GM23338 (cell line): ENCODE measurements around the gene C5AR1. TPM values are rescaled to one million over a fixed set of nuclear protein-coding genes. Genes with fewer than 3 reads are reported as not detected.
"Not testable (repeated sequence)": the region's sequence is repeated elsewhere in the genome, so short reads cannot be mapped to it uniquely, and the experiment has no call there.

Source experiments
- ATAC-seq: fragments of 200-7000 bp; cut with Tn5 transposase; 3 replicates; pipeline ENCODE4 v1.9.1; 2020
- DNase-seq: peaks from one replicate; pipeline ENCODE4 v3.0.0-alpha.2; 2015; ENCODE audit warnings: low spot score
- H2AFZ ChIP-seq: fragments of 200-600 bp; sonication (generic); 2 replicates; pipeline ENCODE4 v1.8.0; 2016; ENCODE audit warnings: antibody characterized with exemption, mild to moderate bottlenecking, moderate library complexity
- H3F3A ChIP-seq: fragments of 200-600 bp; sonication (generic); replicated peaks from 2 replicates; pipeline ENCODE4 v1.8.0; 2017; ENCODE audit warnings: antibody characterized with exemption, mixed run types, low read depth
- H3K27ac ChIP-seq: fragments of 200-600 bp; sonication (generic); 2 replicates; pipeline ENCODE4 v1.6.1; 2016; ENCODE audit warnings: low read depth
- H3K27me3 ChIP-seq: fragments of 200-600 bp; sonication (generic); 2 replicates; pipeline ENCODE4 v1.8.0; 2016; ENCODE audit warnings: mild to moderate bottlenecking, mixed run types, moderate library complexity; ENCODE audit not compliant: insufficient read depth
- H3K36me3 ChIP-seq: fragments of 200-600 bp; sonication (generic); 2 replicates; pipeline ENCODE4 v1.8.0; 2016; ENCODE audit warnings: mild to moderate bottlenecking; ENCODE audit not compliant: insufficient read depth
- H3K4me1 ChIP-seq: fragments of 200-600 bp; sonication (generic); 2 replicates; pipeline ENCODE4 v1.8.0; 2016; ENCODE audit warnings: mild to moderate bottlenecking, moderate library complexity; ENCODE audit not compliant: insufficient read depth
- H3K4me2 ChIP-seq: fragments of 200-600 bp; sonication (generic); 2 replicates; pipeline ENCODE4 v1.7.1; 2017; ENCODE audit warnings: mixed run types
- H3K4me3 ChIP-seq: fragments of 200-600 bp; sonication (generic); 2 replicates; pipeline ENCODE4 v1.6.1; 2016; ENCODE audit warnings: mixed run types
- H3K79me2 ChIP-seq: fragments of 200-600 bp; sonication (generic); replicated peaks from 2 replicates; pipeline ENCODE4 v1.8.0; 2017; ENCODE audit warnings: mild to moderate bottlenecking; ENCODE audit not compliant: insufficient read depth
- H3K9me2 ChIP-seq: fragments of 200-600 bp; sonication (generic); 2 replicates; pipeline ENCODE4 v1.8.0; 2017; ENCODE audit not compliant: insufficient read depth
- H4K20me1 ChIP-seq: fragments of 200-600 bp; sonication (generic); replicated peaks from 2 replicates; pipeline ENCODE4 v1.8.0; 2017; ENCODE audit warnings: mild to moderate bottlenecking; ENCODE audit not compliant: insufficient read depth
- H3K27ac Mint-ChIP-seq: 2 replicates; pipeline ENCODE4 v1.8.0; 2020; ENCODE audit warnings: inconsistent platforms, mild to moderate bottlenecking, moderate library complexity, mixed read lengths
- H3K27me3 Mint-ChIP-seq: 3 replicates; pipeline ENCODE4 v1.8.0; 2022; ENCODE audit warnings: low read depth, mild to moderate bottlenecking, moderate library complexity, mixed read lengths, inconsistent platforms; ENCODE audit not compliant: insufficient read depth, poor library complexity
- H3K36me3 Mint-ChIP-seq: 3 replicates; pipeline ENCODE4 v1.8.0; 2021; ENCODE audit warnings: low read depth, mild to moderate bottlenecking, inconsistent platforms, moderate library complexity, mixed read lengths
- H3K4me1 Mint-ChIP-seq: 3 replicates; pipeline ENCODE4 v1.8.0; 2020; ENCODE audit warnings: mild to moderate bottlenecking, inconsistent platforms, mixed read lengths
- H3K4me3 Mint-ChIP-seq: 3 replicates; pipeline ENCODE4 v1.8.0; 2021; ENCODE audit warnings: moderate library complexity, mild to moderate bottlenecking, inconsistent platforms, mixed read lengths
- H3K9me3 Mint-ChIP-seq: 3 replicates; pipeline ENCODE4 v1.8.0; 2020; ENCODE audit warnings: moderate library complexity, mild to moderate bottlenecking, inconsistent platforms, mixed read lengths
- EZH2phosphoT487 ChIP-seq: fragments of 200-600 bp; sonication (generic); IDR thresholded peaks from one replicate; pipeline ENCODE4 v1.8.1; 2018; ENCODE audit warnings: antibody characterized with exemption; ENCODE audit not compliant: unreplicated experiment
- NANOG ChIP-seq: IDR thresholded peaks from 2 replicates; pipeline ENCODE4 v1.6.1; 2016; ENCODE audit warnings: antibody characterized with exemption, borderline replicate concordance
- POLR2AphosphoS5 ChIP-seq: IDR thresholded peaks from 2 replicates; pipeline ENCODE4 v1.6.1; 2016; ENCODE audit warnings: antibody characterized with exemption, low read depth
- STAT1 ChIP-seq: IDR thresholded peaks from one replicate; pipeline ENCODE4 v1.6.1; 2016; ENCODE audit warnings: antibody characterized with exemption; ENCODE audit not compliant: unreplicated experiment
- polyA plus RNA-seq: library from polyadenylated mRNA; unstranded; fragments of >200 nt; fragmentation: Nextera tagmentation; extraction: Ambion mirVana; gene quantifications from 2 replicates; pipeline ENCODE4 v1.2.1, GENCODE V29; 2016
- total RNA-seq: library from RNA; depleted of rRNA; stranded (reverse); fragments of >200 nt; shearing (Covaris generic); gene quantifications from 2 replicates; pipeline ENCODE4 v1.2.3, GENCODE V29; 2014
- TF ChIP-seq, protein P1 (sequence below): IDR thresholded peaks from one replicate; pipeline ENCODE4 v1.6.1; 2018; ENCODE audit warnings: antibody characterized with exemption; ENCODE audit not compliant: unreplicated experiment
- TF ChIP-seq, protein P2 (sequence below), 2 experiments: fragments of 200-600 bp in 1 of 2; sonication (generic) in 1 of 2; conservative IDR thresholded peaks; 2 replicates each; pipeline versions ENCODE4 v1.5.1 to v1.6.1; 2016 to 2017; ENCODE audit warnings: antibody characterized with exemption in 2 of 2, low read depth in 2 of 2, mild to moderate bottlenecking in 2 of 2, moderate library complexity in 1 of 2

C5AR1 gene
- total and polyA plus RNA-seq, 2 experiments from 2014 or later = 0.08 TPM; not detected in 1

DNA sequence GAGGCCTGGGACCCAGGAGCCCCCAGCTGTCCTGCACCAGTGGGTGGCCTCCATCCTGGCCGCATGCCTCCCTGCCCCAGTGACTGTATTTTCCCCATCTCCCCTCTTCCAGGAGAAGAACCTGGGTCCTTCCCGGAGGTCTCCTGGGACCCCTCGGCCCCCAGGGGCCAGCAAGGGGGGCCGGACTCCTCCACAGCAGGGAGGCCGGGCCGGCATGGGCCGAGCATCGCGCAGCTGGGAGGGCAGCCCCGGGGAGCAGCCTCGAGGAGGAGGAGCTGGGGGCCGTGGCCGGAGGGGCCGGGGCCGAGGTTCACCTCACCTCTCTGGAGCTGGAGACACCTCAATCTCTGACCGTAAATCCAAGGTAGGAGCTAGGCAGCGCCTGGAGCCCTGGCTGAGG, 49.2 kb upstream of the C5AR1 start (continued):
- TF ChIP-seq, protein P1, sequence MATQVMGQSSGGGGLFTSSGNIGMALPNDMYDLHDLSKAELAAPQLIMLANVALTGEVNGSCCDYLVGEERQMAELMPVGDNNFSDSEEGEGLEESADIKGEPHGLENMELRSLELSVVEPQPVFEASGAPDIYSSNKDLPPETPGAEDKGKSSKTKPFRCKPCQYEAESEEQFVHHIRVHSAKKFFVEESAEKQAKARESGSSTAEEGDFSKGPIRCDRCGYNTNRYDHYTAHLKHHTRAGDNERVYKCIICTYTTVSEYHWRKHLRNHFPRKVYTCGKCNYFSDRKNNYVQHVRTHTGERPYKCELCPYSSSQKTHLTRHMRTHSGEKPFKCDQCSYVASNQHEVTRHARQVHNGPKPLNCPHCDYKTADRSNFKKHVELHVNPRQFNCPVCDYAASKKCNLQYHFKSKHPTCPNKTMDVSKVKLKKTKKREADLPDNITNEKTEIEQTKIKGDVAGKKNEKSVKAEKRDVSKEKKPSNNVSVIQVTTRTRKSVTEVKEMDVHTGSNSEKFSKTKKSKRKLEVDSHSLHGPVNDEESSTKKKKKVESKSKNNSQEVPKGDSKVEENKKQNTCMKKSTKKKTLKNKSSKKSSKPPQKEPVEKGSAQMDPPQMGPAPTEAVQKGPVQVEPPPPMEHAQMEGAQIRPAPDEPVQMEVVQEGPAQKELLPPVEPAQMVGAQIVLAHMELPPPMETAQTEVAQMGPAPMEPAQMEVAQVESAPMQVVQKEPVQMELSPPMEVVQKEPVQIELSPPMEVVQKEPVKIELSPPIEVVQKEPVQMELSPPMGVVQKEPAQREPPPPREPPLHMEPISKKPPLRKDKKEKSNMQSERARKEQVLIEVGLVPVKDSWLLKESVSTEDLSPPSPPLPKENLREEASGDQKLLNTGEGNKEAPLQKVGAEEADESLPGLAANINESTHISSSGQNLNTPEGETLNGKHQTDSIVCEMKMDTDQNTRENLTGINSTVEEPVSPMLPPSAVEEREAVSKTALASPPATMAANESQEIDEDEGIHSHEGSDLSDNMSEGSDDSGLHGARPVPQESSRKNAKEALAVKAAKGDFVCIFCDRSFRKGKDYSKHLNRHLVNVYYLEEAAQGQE = no peak
- no peak for TF ChIP-seq NANOG
- TF ChIP-seq STAT1 = no peak

DNA sequence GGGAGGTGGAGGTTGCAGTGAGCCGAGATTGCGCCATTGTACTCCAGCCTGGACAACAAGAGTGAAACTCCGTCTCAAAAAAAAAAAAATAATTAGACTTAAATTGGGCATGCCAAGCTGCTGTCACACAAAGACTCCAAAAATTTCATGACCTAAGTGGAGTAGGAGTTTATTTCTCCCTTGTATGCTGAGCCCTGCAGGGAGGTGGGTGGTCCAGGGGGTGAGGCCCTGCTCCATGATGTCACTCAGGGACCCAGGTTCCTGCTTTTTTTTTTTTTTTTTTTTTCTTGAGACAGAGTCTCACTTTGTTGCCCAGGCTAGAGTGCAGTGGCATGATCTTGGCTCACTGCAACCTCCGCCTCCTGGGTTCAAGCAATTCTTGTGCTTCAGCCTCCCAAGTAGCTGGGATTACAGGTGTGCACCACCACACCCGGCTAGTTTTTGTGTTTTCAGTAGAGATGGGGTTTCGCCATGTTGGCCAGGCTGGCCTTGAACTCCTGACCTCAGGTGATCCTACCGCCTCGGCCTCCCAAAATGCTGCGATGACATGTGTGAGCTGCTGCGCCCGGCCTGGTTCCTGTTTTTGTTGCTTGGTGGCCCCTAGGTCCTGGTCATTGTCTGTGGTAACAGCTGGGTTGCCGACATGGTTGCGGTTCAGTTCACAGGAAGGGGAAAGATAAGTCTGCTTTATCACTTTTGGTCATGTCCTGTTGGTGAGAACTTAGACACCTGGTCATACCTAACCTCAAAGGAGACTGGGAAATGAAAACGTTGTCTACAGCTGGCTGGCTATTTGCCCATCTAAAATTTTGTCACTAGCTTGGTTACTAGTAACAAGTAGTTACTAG, 47.5 kb upstream of the C5AR1 start:
- not testable (repeated sequence) for H3K27me3 ChIP-seq, H3K9me2 ChIP-seq, DNase-seq, H3K27ac ChIP-seq, H3K4me1 ChIP-seq, H2AFZ ChIP-seq, H4K20me1 ChIP-seq, ATAC-seq, H3K4me3 Mint-ChIP-seq, H3K27ac Mint-ChIP-seq, H3K4me3 ChIP-seq, H3K36me3 ChIP-seq, H3K4me2 ChIP-seq, H3K9me3 Mint-ChIP-seq
- Mint-ChIP-seq H3K36me3 (peaks cover 74% of the 10 kb centered on the region), H3K4me1 (peaks cover 16% of the 10 kb centered on the region), H3K27me3 (peaks cover 14% of the 10 kb centered on the region)
- H3K79me2 ChIP-seq = peaks cover 15% of the 10 kb centered on the region
- peaks cover 17% of the 10 kb centered on the region; the same call in 1 of the 2 replicates for H3F3A ChIP-seq

DNA sequence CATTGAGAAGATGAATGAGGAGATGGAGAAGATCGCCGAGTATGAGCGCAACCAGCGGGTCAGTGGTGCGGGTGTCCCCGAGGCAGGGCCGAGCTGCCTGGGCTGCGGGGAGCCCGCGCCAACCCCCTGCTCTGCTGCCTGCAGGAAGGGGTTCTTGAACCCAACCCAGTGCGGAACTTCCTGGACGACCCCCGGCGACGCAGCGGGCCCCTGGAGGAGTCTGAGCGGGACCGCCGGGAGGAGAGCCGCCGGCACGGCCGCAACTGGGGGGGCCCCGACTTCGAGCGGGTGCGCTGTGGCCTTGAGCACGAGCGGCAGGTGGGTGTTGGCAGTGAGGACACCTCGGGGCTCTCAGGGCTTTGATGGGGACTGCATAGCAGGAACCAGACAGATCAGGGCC, 45.0 kb upstream of the C5AR1 start:
- Histone ChIP-seq H4K20me1 (peaks cover 3% of the 10 kb centered on the region), H3K27ac (no peak overlapping the region), H3K4me3 (no peak overlapping the region), H3K4me2 (no peak overlapping the region), H3K4me1 (no peaks in the 10 kb centered on the region), H3K36me3 (peaks cover 4% of the 10 kb centered on the region), H2AFZ (no peak overlapping the region), H3F3A (0 out of 2 replicates have a peak, but pooled peaks cover 8% of the 10 kb centered on the region), H3K9me2 (no peaks in the 10 kb centered on the region), H3K79me2 (no peaks in the 10 kb centered on the region), H3K27me3 (no peaks in the 10 kb centered on the region)
- no peak for DNase-seq
- Mint-ChIP-seq H3K27me3 (peaks cover 13% of the 10 kb centered on the region), H3K36me3 (peaks cover 68% of the 10 kb centered on the region), H3K4me3 (no peak overlapping the region), H3K4me1 (no peaks in the 10 kb centered on the region; the same call in 2 of the 3 replicates), H3K9me3 (no peaks in the 10 kb centered on the region; the same call in 2 of the 3 replicates), H3K27ac (no peak overlapping the region)
- no peak for ATAC-seq
- TF ChIP-seq POLR2AphosphoS5 (no peak), EZH2phosphoT487 (no peak)
- TF ChIP-seq, protein P2, sequence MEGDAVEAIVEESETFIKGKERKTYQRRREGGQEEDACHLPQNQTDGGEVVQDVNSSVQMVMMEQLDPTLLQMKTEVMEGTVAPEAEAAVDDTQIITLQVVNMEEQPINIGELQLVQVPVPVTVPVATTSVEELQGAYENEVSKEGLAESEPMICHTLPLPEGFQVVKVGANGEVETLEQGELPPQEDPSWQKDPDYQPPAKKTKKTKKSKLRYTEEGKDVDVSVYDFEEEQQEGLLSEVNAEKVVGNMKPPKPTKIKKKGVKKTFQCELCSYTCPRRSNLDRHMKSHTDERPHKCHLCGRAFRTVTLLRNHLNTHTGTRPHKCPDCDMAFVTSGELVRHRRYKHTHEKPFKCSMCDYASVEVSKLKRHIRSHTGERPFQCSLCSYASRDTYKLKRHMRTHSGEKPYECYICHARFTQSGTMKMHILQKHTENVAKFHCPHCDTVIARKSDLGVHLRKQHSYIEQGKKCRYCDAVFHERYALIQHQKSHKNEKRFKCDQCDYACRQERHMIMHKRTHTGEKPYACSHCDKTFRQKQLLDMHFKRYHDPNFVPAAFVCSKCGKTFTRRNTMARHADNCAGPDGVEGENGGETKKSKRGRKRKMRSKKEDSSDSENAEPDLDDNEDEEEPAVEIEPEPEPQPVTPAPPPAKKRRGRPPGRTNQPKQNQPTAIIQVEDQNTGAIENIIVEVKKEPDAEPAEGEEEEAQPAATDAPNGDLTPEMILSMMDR (conservative IDR thresholded peaks at IDR 0.05; ENCODE audit: low read depth in 2 of 2) = no peak
- TF ChIP-seq, protein P1 = no peak
